ENCODE measurements around the gene DERA.
"Not testable (repeated sequence)": the region's sequence is repeated elsewhere in the genome, so short reads cannot be mapped to it uniquely, and the experiment has no call there.

Gene DERA

DNA sequence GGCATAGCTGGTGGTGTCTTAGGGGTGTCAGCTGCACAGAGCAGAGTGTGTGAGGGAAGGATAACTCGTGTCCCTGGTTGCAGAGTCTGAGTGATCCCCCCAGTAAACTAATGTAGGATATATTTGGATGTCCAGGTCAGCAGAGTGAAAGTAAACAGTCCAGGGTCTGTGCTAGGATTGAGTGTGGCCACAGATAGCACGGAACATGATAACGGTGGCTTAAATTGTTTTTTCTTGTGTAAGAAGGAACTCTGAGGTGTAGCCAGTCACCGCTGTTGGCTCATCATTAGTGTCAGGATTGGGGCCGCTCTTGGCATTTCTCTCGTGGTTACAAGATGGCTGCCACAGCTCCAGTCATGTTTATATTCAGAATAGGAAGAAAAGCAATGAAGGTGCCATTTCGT, 97.3 kb downstream of the DERA start:
- no peak for DNase-seq (ENCODE audit: low read depth in 2 of 2)

- DNase-seq (ENCODE audit: low read depth in 2 of 2): no peak
These were observed 101.0 kb downstream of the DERA start for GRCh38 chr12:16012117-16012516.

- DNase-seq (ENCODE audit: low read depth in 2 of 2): not testable (repeated sequence)
These were observed 102.6 kb downstream of the DERA start for GRCh38 chr12:16013722-16014121.

GRCh38 chr12:16014394-16014793, 103.3 kb downstream of the DERA start:
- DNase-seq (ENCODE audit: low read depth in 2 of 2): not testable (repeated sequence)

DNA sequence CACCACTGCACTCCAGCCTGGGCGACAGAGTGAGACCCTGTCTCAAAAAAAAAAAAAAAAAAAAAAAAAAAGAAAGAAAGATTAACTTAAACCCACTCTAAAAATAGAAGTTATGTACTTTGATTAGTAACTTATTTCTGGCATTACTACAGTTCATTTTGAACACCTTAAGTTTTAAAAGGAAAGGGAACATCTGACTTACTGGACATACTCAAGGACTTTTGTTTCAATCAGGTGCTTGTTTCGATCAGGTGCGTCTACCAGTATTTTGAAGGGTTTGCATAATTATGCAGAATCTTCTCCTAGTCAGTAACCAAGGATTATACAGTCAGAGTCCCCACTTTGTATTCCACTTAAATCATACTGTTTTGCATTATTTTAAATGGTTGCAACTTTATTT, 105.6 kb downstream of the DERA start:
- no peak for DNase-seq (ENCODE audit: low read depth in 2 of 2)

GRCh38 chr12:16018306-16018705, 107.2 kb downstream of the DERA start:
- no peak for DNase-seq (ENCODE audit: low read depth in 2 of 2)

DNA sequence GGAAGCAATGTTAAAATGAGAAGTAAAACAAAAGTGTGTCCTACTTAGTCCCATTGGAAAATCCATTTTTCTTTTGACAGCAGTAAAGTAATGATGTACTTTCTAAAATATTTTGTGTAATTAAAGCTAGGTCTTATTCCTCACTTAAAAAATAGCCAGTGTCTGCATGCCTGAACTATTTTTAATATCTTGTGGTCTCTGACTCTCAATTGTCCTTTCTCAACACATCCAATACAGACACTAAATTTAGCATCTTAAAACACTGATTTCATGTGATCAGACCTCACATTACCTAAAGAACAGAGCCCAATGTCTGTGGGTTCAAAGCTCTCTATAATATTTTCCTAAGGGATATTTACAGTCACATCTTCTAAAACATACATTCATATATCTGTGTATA, 108.0 kb downstream of the DERA start:
- DNase-seq (ENCODE audit: low read depth in 2 of 2): no peak

DNA sequence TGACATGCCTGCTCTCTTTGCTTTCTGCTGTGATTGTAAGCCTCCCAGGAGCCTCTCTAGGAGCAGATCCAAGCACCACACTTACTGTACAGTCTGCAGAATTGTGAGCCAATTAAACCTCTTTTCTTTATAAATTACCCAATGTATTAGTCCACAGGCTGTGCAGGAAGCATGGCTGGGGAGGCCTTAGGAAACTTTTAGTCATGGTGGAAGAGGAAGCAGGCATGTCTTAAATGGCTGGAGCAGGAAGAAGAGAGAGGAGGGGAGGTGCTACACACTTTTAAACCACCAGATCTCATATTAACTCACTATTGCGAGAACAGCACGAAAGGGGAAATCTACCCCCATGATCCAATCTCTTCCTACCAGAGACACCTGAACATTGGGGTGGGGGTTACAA, 108.9 kb downstream of the DERA start:
- no peak for DNase-seq (ENCODE audit: low read depth in 2 of 2)

DNA sequence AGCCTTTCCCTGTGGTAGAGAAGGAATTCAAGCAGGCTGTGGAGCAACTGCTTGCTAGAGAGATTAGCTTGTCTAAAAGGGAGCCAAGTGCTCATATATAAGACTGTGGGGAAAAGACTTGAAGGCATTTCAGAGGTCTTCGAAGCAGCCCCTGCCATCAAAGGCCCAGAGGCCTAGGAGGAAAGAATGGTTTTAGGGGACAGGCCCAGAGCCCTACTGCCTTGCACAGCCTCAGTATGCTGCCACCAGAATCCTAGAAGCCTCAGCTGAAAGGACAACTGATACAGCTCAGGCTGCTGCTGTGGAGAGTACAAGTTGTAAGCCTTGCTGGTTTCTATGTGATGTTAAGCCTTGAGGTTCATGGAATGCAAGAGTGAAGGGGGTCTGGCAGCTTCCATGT, 109.9 kb downstream of the DERA start:
- no peak for DNase-seq (ENCODE audit: low read depth in 2 of 2)

DNA sequence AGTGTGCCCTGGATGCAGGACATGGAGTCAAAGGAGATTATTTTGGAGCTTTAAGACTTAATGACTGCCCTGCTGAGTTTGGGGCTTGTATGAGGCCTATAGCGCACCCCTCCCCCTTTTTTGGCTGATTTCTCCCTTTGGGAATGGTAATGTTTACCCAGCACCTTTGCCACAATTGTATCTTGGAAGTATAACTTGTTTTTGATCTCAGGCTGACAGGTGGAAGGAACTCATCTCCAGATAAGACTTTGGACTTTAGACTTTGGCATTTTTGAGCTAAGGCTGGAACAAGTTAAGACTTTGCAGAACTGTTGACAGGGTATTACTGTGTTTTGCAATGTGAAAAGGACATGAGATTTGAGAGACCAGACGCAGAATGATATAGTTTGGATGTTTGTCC, 110.5 kb downstream of the DERA start:
- no peak for DNase-seq (ENCODE audit: low read depth in 2 of 2)

DNA sequence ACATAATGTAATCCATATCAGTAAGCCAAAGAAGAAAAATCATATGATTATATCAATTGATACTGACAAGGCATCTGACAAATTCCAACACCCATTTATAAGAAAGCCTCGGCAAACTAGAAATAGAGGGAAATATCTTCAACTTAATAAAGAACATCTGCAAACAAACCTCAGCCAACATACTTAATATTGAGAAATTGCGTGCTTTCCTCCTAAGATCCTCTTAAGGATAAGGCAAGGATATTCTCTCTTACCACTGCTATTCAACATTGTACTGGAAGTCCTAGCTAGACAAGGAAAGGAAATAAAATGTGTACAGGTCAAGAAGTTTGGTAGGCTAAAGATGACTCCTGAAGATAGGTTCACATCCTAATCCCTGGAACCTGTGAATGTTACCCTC, 115.9 kb downstream of the DERA start:
- DNase-seq (ENCODE audit: low read depth in 2 of 2): no peak

GRCh38 chr12:16030744-16031143, 119.6 kb downstream of the DERA start:
- DNase-seq (ENCODE audit: low read depth in 2 of 2): no peak

DNA sequence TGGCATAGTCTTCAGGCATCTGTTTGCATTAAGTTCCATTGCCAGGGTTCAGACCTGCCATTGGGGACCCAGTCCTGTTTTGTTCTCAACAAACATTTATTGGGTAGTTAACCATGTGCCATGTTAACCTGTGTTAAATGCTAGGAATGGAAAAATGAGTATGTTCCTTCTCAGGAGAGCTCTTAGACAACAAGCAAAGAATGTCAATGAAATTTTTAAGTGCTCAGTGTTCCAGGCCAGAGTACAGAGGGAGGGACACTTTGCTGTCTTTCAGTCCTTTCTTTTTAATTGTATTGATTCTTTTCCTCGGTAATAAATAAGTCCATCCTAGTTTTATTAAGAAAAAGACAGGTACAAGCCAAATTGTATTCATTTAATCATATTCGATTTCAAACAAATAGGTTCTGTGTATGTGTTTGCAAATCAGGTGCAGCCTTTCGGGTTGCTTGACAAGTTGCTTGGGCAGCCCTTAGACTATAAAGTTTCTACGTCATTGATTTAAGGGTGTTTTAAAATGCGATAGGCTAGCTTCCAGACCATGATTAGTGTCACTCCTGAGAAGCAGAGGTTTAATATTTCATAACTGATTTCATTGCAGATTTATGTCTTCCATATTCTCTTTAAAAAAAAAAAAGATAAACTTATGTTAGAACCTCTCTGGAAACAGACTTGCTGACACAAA, 123.1 kb downstream of the DERA start:
- DNase-seq (ENCODE audit: low read depth in 2 of 2): no peak

GRCh38 chr12:16036073-16036472, 124.9 kb downstream of the DERA start:
- no peak for DNase-seq (ENCODE audit: low read depth in 2 of 2)

DNA sequence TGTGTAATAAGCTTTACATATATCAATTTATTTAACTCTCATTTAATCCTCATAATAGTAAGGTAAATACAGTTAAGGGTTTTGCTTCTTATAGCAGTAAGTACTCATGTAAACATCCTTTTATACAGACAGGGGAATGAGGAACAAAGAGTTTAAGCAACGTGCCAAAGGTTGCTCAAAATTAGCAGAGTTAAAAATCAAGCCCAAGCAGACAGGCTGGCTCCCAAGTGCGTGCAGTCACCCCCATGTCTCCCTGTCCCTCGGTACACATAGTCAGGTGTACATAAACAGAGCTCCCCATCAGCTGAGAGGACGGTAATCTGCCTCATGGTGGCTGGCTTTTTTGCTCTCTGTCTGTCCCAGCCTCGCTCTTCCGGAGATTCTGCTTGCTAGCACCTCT, 126.4 kb downstream of the DERA start:
- no peak for DNase-seq (ENCODE audit: low read depth in 2 of 2)

- no peak for DNase-seq (ENCODE audit: low read depth in 2 of 2)
These were observed 132.3 kb downstream of the DERA start for GRCh38 chr12:16043480-16043879.

GRCh38 chr12:16046266-16046665, 135.1 kb downstream of the DERA start:
- no peak for DNase-seq (ENCODE audit: low read depth in 2 of 2)

DNA sequence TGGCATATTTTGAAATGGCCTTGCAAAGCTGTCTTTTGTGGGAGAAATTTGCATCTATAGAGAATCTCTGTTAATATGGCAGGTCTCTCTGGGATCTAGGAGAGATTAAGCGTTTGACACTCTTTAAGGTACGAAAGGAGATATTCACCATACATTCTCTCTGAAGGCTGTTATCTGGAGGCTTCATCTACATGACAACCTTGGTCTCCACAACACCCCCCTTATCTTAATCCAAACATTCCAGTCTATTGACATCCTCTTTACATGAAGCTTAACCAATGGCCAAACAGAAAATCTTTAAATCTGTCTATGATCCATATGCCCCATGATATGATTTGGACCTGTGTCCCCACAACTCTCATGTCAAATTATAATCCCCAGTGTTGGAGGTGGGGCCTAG, 137.4 kb downstream of the DERA start:
- DNase-seq (ENCODE audit: low read depth in 2 of 2): no peak

DNA sequence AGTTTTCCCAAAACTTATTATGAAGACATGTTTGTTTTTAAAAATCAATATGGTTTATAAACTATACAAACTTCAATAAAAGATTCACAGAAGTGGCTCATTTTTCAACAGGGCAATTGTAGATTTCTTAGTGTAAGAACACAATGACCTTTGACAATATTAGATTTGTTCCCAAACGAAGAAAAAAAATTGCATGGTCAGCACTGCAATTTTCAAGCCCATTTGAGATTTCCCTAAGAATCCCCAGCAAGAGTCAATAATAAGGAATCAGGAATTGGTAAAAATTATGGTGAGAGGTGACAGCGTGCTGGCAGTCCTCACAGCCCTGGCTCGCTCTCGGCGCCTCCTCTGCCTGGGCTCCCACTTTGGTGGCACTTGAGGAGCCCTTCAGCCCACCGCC, 145.8 kb downstream of the DERA start:
- DNase-seq (ENCODE audit: low read depth in 2 of 2): no peak

- not testable (repeated sequence) for DNase-seq (ENCODE audit: low read depth in 2 of 2)
These were observed 146.2 kb downstream of the DERA start for GRCh38 chr12:16057351-16057751.

GRCh38 chr12:16062611-16063010, 151.5 kb downstream of the DERA start:
- DNase-seq (ENCODE audit: low read depth in 2 of 2): no peak

GRCh38 chr12:16063726-16064125, 152.6 kb downstream of the DERA start:
- DNase-seq (ENCODE audit: low read depth in 2 of 2): no peak

GRCh38 chr12:16070113-16070512, 159.0 kb downstream of the DERA start:
- no peak for DNase-seq (ENCODE audit: low read depth in 2 of 2)

DNA sequence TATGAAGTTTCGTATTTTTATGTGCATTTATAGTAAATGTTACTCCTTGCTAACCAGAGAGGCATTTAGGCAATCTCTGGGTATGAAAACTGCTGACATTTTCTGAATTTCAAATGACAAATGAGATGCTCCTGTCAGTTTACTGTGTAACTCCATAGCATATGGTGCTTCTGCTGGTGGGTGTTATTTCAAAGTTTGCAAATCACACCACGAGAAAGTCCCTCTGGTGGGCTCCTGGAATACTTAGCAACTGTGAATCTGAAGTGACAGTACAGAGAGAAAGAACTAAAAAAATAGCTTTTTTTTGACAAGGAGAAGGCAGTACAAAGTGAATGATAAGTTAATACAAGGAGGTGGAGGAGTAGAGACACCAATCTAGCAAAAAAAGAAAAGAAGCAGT, 161.5 kb downstream of the DERA start:
- DNase-seq (ENCODE audit: low read depth in 2 of 2): no peak

Measured in stimulated activated CD4-positive, alpha-beta T cell treated with anti-CD3 and anti-CD28 coated beads, Interleukin-1b, Interleukin-23, amount 100 ng/mL, for 4 hours (primary cell).